ENCODE results near the gene SETMAR. TPM values are rescaled to one million over a fixed set of nuclear protein-coding genes. Genes with fewer than 3 reads are reported as not detected.
A peak's percentile ranks its signal among the peaks of the same experiment; 100 is the strongest.
"Not testable (repeated sequence)": the region's sequence is repeated elsewhere in the genome, so short reads cannot be mapped to it uniquely, and the experiment has no call there.

SETMAR gene
- total and polyA plus RNA-seq, 8 donors, result 3.1 to 28.0 (median 11.6) TPM

- WGBS, 5 donors, result 65 to 81% (median 70%) methylated on average over 2 of the region's 2 CpGs
- H3K9me3 ChIP-seq, result no peaks in the 10 kb centered on the region
- TF ChIP-seq CTCF (IDR thresholded peaks at IDR 0.05) (no peak), EP300 (IDR thresholded peaks at IDR 0.05) (no peak), POLR2A (IDR thresholded peaks at IDR 0.05) (no peak), POLR2AphosphoS5 (IDR thresholded peaks at IDR 0.05) (no peak)
- no peak for DNase-seq
- H3K36me3 ChIP-seq, result no peaks in the 10 kb centered on the region
- intact Hi-C loops (cut with DNase I; ENCODE audit: low total_unique reads), result no loop called here
- H3K4me3 ChIP-seq, result no peak overlapping the region
- no peaks in the 10 kb centered on the region for H3K4me1 ChIP-seq
- no peak overlapping the region for H3K27ac ChIP-seq
- no peaks in the 10 kb centered on the region for H3K27me3 ChIP-seq
Observed at GRCh38 chr3:4297486-4297885, 5.7 kb upstream of the SETMAR start.

GRCh38 chr3:4302747-4303146 is 422 bp upstream of the SETMAR start:
- no peak for DNase-seq
- peak overlapping the region; percentile 56 to 81 (median 76) for H3K4me3 ChIP-seq
- peaks cover 13 to 39% (median 25%) of the 10 kb centered on the region in 4 donors for H3K4me1 ChIP-seq
- TF ChIP-seq EP300 (IDR thresholded peaks at IDR 0.05) (no peak), POLR2AphosphoS5 (IDR thresholded peaks at IDR 0.05) (no peak), CTCF (IDR thresholded peaks at IDR 0.05) (no peak), POLR2A (IDR thresholded peaks at IDR 0.05) (no peak)
- H3K27me3 ChIP-seq, result no peaks in the 10 kb centered on the region
- H3K36me3 ChIP-seq, result peaks cover 0 to 4% (median 1%) of the 10 kb centered on the region in 4 donors
- H3K9me3 ChIP-seq, result no peaks in the 10 kb centered on the region
- H3K27ac ChIP-seq, result peak overlapping the region; percentile 91 to 98 (median 95)
- intact Hi-C loops (cut with DNase I; ENCODE audit: low total_unique reads), result no loop called here
- 35 to 75% (median 66%) methylated on average over 11 of the region's 11 CpGs for WGBS, 5 donors

- DNase-seq; H3K27me3 ChIP-seq; H3K36me3 ChIP-seq; intact Hi-C loops (cut with DNase I; ENCODE audit: low total_unique reads); H3K9me3 ChIP-seq: not testable (repeated sequence)
- peak overlapping the region in 1 of 4 donors; percentile 56 for H3K4me3 ChIP-seq
- WGBS, 5 donors, result 73 to 91% (median 75%) methylated on average over 7 of the region's 7 CpGs
- H3K27ac ChIP-seq, result peak overlapping the region in 3 of 5 donors; percentile 15 to 98 (median 44)
- H3K4me1 ChIP-seq, result peaks cover 13 to 58% (median 33%) of the 10 kb centered on the region in 4 donors
Observed at GRCh38 chr3:4305210-4305609, 2.0 kb downstream of the SETMAR start.

GRCh38 chr3:4306091-4306490 is 2.9 kb downstream of the SETMAR start:
- DNase-seq, result no peak
- no peak for TF ChIP-seq CTCF (IDR thresholded peaks at IDR 0.05)
- TF ChIP-seq POLR2AphosphoS5 (IDR thresholded peaks at IDR 0.05), result no peak
- no peak for TF ChIP-seq POLR2A (IDR thresholded peaks at IDR 0.05)
- Histone ChIP-seq H3K4me1 (peaks cover 16 to 67% (median 36%) of the 10 kb centered on the region in 4 donors), H3K27me3 (no peaks in the 10 kb centered on the region), H3K9me3 (no peaks in the 10 kb centered on the region), H3K36me3 (peaks cover 0 to 5% (median 2%) of the 10 kb centered on the region in 4 donors), H3K4me3 (no peak overlapping the region), H3K27ac (peak overlapping the region in 4 of 5 donors; percentile 14 to 98 (median 46))
- intact Hi-C loops (cut with DNase I; ENCODE audit: low total_unique reads), result no loop called here
- WGBS, 5 donors, result 86 to 92% (median 89%) methylated on average over 8 of the region's 8 CpGs

GRCh38 chr3:4306860-4307259 is 3.7 kb downstream of the SETMAR start:
- H3K9me3 ChIP-seq, result no peaks in the 10 kb centered on the region
- intact Hi-C loops (cut with DNase I; ENCODE audit: low total_unique reads), result no loop called here
- WGBS, 5 donors, result 75 to 87% (median 83%) methylated on average over 2 of the region's 2 CpGs
- peak overlapping the region in 4 of 5 donors; percentile 14 to 98 (median 46) for H3K27ac ChIP-seq
- H3K4me3 ChIP-seq, result no peak overlapping the region
- no peaks in the 10 kb centered on the region for H3K27me3 ChIP-seq
- TF ChIP-seq CTCF (IDR thresholded peaks at IDR 0.05) (no peak), POLR2AphosphoS5 (IDR thresholded peaks at IDR 0.05) (peak in 1 of 3 donors; percentile 23)
- H3K4me1 ChIP-seq, result peaks cover 18 to 72% (median 43%) of the 10 kb centered on the region in 4 donors
- peaks cover 0 to 5% (median 2%) of the 10 kb centered on the region in 4 donors for H3K36me3 ChIP-seq
- DNase-seq, result peak in 1 of 2 donors; percentile 53

All from stomach (tissue), 9 donors.